ENCODE results near the gene FRMD4A. TPM values are rescaled to one million over a fixed set of nuclear protein-coding genes. Genes with fewer than 3 reads are reported as not detected.

Gene FRMD4A
- total RNA-seq, 1 experiment from 2014 or later, result 19.6 TPM

- H2AFZ ChIP-seq (ENCODE audit: low read length), result no peak overlapping the region
- H4K8ac ChIP-seq (replicated peaks; ENCODE audit: insufficient read length, low read depth, low read length), result no peak overlapping the region
- no peak overlapping the region for H2AK5ac ChIP-seq (ENCODE audit: insufficient read length, low read length)
- H4K20me1 ChIP-seq (ENCODE audit: control insufficient read depth, insufficient read depth, insufficient read length), result no peaks in the 10 kb centered on the region
- H2BK12ac ChIP-seq (ENCODE audit: insufficient read length, low read depth, low read length), result no peak overlapping the region
- H3T11ph ChIP-seq (ENCODE audit: low read length), result no peak overlapping the region
- H2BK120ac ChIP-seq (ENCODE audit: low read depth, low read length, poor library complexity, severe bottlenecking), result no peak overlapping the region
- no peak for DNase-seq
- Mint-ChIP-seq H3K27me3 (ENCODE audit: low read depth) (peaks cover 3% of the 10 kb centered on the region), H3K9me3 (no peaks in the 10 kb centered on the region; a peak in 1 of 5 replicates), H3K27ac (peak overlapping the region; percentile 67 to 99 (median 95)), H3K4me1 (peaks cover 41 to 52% of the 10 kb centered on the region in 2 experiments), H3K36me3 (ENCODE audit: insufficient read depth in 1 of 3, low read depth in 3 of 3) (no peaks in the 10 kb centered on the region), H3K4me3 (peak overlapping the region; percentile 29 to 39; a peak in 4 of 5 replicates)
- H3K4me2 ChIP-seq (ENCODE audit: insufficient read depth, insufficient read length, low read length), result peak overlapping the region; percentile 40
- H4K91ac ChIP-seq (ENCODE audit: insufficient read length, low read depth, low read length), result no peak overlapping the region
- H3K79me1 ChIP-seq (ENCODE audit: insufficient read depth, low read depth, low read length, poor library complexity, severe bottlenecking), result no peaks in the 10 kb centered on the region
- no peak overlapping the region for H2BK15ac ChIP-seq (ENCODE audit: low read depth, low read length)
- H3K14ac ChIP-seq (ENCODE audit: insufficient read depth, low read length), result peak overlapping the region; percentile 21; the same call in 1 of the 2 replicates
- H3K4me1 ChIP-seq (ENCODE audit: insufficient read depth, low read length), result peaks cover 11% of the 10 kb centered on the region
- H3K56ac ChIP-seq (ENCODE audit: insufficient read length, low read depth, low read length), result no peak overlapping the region
- no peak overlapping the region for H3K4ac ChIP-seq (ENCODE audit: low read depth, low read length)
- no peaks in the 10 kb centered on the region for H3K79me2 ChIP-seq (ENCODE audit: insufficient read depth, low read length)
- peaks cover 4% of the 10 kb centered on the region for H3K23me2 ChIP-seq (ENCODE audit: insufficient read length, low read depth, low read length, poor library complexity, severe bottlenecking)
- H3K9me3 ChIP-seq (ENCODE audit: control insufficient read depth, low read depth, low read length), result no peaks in the 10 kb centered on the region
- no peak overlapping the region for H2BK5ac ChIP-seq (ENCODE audit: insufficient read length, low read length)
- no peaks in the 10 kb centered on the region for H3K27me3 ChIP-seq (ENCODE audit: insufficient read depth, low read length)
- no peak overlapping the region for H3K9ac ChIP-seq (ENCODE audit: extremely low read depth, insufficient read length, low read length)
- no peak overlapping the region for H3K23ac ChIP-seq (ENCODE audit: insufficient read length, low read depth, low read length)
- H3K18ac ChIP-seq (ENCODE audit: insufficient read length, low read depth, low read length), result no peak overlapping the region
- H4K5ac ChIP-seq (ENCODE audit: insufficient read length, low read depth, low read length), result no peak overlapping the region
- WGBS (ENCODE audit: extremely low coverage, insufficient read length, low lambda C conversion rate), result no CpG with 5 or more reads among the region's 24 CpGs
- H3K27ac ChIP-seq (ENCODE audit: insufficient read length, low read depth, low read length), result peak overlapping the region; percentile 2
- no peak overlapping the region for H2BK20ac ChIP-seq (ENCODE audit: low read depth, low read length, poor library complexity, severe bottlenecking)
- TF ChIP-seq, protein P1, sequence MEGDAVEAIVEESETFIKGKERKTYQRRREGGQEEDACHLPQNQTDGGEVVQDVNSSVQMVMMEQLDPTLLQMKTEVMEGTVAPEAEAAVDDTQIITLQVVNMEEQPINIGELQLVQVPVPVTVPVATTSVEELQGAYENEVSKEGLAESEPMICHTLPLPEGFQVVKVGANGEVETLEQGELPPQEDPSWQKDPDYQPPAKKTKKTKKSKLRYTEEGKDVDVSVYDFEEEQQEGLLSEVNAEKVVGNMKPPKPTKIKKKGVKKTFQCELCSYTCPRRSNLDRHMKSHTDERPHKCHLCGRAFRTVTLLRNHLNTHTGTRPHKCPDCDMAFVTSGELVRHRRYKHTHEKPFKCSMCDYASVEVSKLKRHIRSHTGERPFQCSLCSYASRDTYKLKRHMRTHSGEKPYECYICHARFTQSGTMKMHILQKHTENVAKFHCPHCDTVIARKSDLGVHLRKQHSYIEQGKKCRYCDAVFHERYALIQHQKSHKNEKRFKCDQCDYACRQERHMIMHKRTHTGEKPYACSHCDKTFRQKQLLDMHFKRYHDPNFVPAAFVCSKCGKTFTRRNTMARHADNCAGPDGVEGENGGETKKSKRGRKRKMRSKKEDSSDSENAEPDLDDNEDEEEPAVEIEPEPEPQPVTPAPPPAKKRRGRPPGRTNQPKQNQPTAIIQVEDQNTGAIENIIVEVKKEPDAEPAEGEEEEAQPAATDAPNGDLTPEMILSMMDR (conservative IDR thresholded peaks at IDR 0.05), result no peak
These were observed 321.2 kb downstream of the FRMD4A start for GRCh38 chr10:14009371-14010100.

All from H9 (cell line).